HepG2 (cell line): Measurements from ENCODE around the gene CNTN5.

Experiments
- CCDC6 ChIP-seq: sonication (generic); formaldehyde crosslinking; IDR thresholded peaks from 2 replicates; pipeline ENCODE4 v1.8.1; 2022; ENCODE audit warnings: mild to moderate bottlenecking, missing genetic modification reagents, moderate library complexity
- CTCF ChIP-seq: sonication (generic); formaldehyde crosslinking; IDR thresholded peaks from 2 replicates; pipeline ENCODE4 v1.5.0; 2020; ENCODE audit warnings: mild to moderate bottlenecking, missing genetic modification reagents, moderate library complexity
- NCOA1 ChIP-seq: sonication (generic); formaldehyde crosslinking; IDR thresholded peaks from 2 replicates; pipeline ENCODE4 v1.9.0; 2021; ENCODE audit warnings: missing genetic modification reagents
- SNRNP70 ChIP-seq: fragments of 200-400 bp; formaldehyde crosslinking; IDR thresholded peaks from 2 replicates; pipeline ENCODE4 v1.6.1; 2017; ENCODE audit warnings: mild to moderate bottlenecking, low read depth, low read length, moderate library complexity
- SP2 ChIP-seq: sonication (generic); formaldehyde crosslinking; IDR thresholded peaks from 2 replicates; pipeline ENCODE4 v1.5.1; 2020; ENCODE audit warnings: mild to moderate bottlenecking, missing genetic modification reagents
- ZBTB20 ChIP-seq: sonication (generic); formaldehyde crosslinking; IDR thresholded peaks from 2 replicates; pipeline ENCODE4 v1.8.1; 2023; ENCODE audit warnings: missing genetic modification reagents, low read depth, mild to moderate bottlenecking, borderline replicate concordance
- ZNF589 ChIP-seq: sonication (generic); formaldehyde crosslinking; conservative IDR thresholded peaks from 2 replicates; pipeline ENCODE4 v1.8.0; 2022; ENCODE audit warnings: mild to moderate bottlenecking, moderate library complexity, missing genetic modification reagents
- ZNF703 ChIP-seq: sonication (generic); formaldehyde crosslinking; IDR thresholded peaks from 2 replicates; pipeline ENCODE4 v1.5.1; 2020; ENCODE audit warnings: missing genetic modification reagents, mild to moderate bottlenecking, moderate library complexity, borderline replicate concordance
- ZNF766 ChIP-seq: sonication (generic); formaldehyde crosslinking; IDR thresholded peaks from 2 replicates; pipeline ENCODE4 v1.5.0; 2020; ENCODE audit warnings: missing genetic modification reagents, borderline replicate concordance

GRCh38 chr11:100010393-100010792 lies 989.6 kb downstream of the CNTN5 start:
- TF ChIP-seq ZNF589 (no peak), ZNF766 (CRISPR knock-in tag) (no peak), SNRNP70 (no peak), CTCF (CRISPR knock-in tag) (no peak), NCOA1 (CRISPR knock-in tag) (no peak), ZBTB20 (CRISPR knock-in tag) (no peak), ZNF703 (no peak), CCDC6 (CRISPR knock-in tag) (no peak), SP2 (CRISPR knock-in tag) (no peak)
